Body of pancreas (tissue), 4 donors: ENCODE data around the gene KIF18A. TPM values are rescaled to one million over a fixed set of nuclear protein-coding genes. Genes with fewer than 3 reads are reported as not detected.
"Not testable (repeated sequence)": the region's sequence is repeated elsewhere in the genome, so short reads cannot be mapped to it uniquely, and the experiment has no call there.

ENCODE experiments used
- ATAC-seq: fragments of 150-250 bp; one replicate; pipeline ENCODE4 v1.9.1; 2016
- DNase-seq, 4 donors: peaks; one replicate each; pipeline ENCODE4 v3.0.0-alpha.2; 2019
- H3K27ac ChIP-seq, 4 donors: fragments of 200-600 bp; sonication (generic); 1 replicate in 3 of 4; 2 replicates in 1 of 4; pipeline versions ENCODE4 v1.5.1 to v1.6.1; 2016 to 2019; ENCODE audit warnings: mild to moderate bottlenecking in 1 of 4, mixed read lengths in 1 of 4, moderate library complexity in 1 of 4
- H3K27me3 ChIP-seq, 2 donors: fragments of 200-600 bp; sonication (generic); one replicate each; pipeline ENCODE4 v1.6.0; 2016; ENCODE audit warnings: mild to moderate bottlenecking in 1 of 2
- H3K36me3 ChIP-seq, 2 donors: fragments of 200-600 bp; sonication (generic); replicated peaks in 1 of 2; 2 replicates each; pipeline ENCODE4 v1.5.1; 2016; ENCODE audit warnings: low read depth in 2 of 2; ENCODE audit not compliant: insufficient read depth in 1 of 2
- H3K4me1 ChIP-seq: fragments of 200-600 bp; sonication (generic); one replicate; pipeline ENCODE4 v1.6.0; 2016
- H3K4me3 ChIP-seq, 2 donors: fragments of 200-600 bp; sonication (generic); 1 replicate in 1 of 2; 2 replicates in 1 of 2; pipeline ENCODE4 v1.5.1; 2016 to 2019
- H3K9me3 ChIP-seq, 3 donors: fragments of 200-600 bp; sonication (generic); 1 replicate in 2 of 3; 2 replicates in 1 of 3; pipeline ENCODE4 v1.5.1; 2016
- POLR2A ChIP-seq, 3 donors: fragments of 450-650 bp; IDR thresholded peaks; one replicate each; pipeline ENCODE4 v1.6.1; 2016; ENCODE audit warnings: antibody characterized with exemption in 3 of 3, mild to moderate bottlenecking in 2 of 3
- WGBS, 2 donors: methylation state at CpG; one replicate each; pipeline ENCODE4 v1.1.5; 2017; 5-methylcytosine and 5-hydroxymethylcytosine counted together
- intact Hi-C: fragments of 100-400 bp; cut with DNase I; formaldehyde crosslinking; loops from one replicate; pipeline ENCODE4 v1.15.1; 2023
- total RNA-seq, 2 donors: library from RNA; depleted of rRNA; stranded (reverse); fragments of >200 nt; gene quantifications; one replicate each; pipeline ENCODE4 v1.1.0, GENCODE V29; 2016
- TF ChIP-seq, protein P1 (sequence below), 7 experiments: fragments of 450-650 bp in 4 of 7; fragments of 200-600 bp in 3 of 7; sonication (generic) in 3 of 7; IDR thresholded peaks; one replicate each; pipeline ENCODE4 v1.5.1; 2016 to 2019; ENCODE audit warnings: antibody characterized with exemption in 7 of 7

KIF18A gene
- total RNA-seq, 2 donors from 2014 or later, result 0.52 TPM; not detected in 1

DNA sequence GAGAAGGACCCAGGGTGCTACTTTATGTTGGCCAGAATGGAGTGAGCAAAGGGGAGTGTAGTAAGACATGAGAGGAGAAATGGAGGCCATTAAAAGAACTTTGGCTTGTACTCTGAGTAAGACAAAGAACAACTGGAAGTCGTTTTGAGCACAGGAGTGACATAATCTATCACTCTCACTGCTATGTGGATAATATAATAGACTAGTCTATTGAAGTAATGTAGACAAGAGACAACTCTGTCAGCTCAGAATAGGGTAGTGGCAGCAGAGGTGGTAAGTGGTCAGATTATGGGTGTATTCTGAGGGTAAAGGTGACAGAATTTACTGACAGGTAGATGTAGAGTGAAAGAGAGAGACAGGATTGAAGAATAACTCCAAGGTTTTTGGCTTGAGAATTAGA, 8.2 kb downstream of the KIF18A start:
- Histone ChIP-seq H3K4me3 (no peak overlapping the region), H3K27me3 (no peaks in the 10 kb centered on the region), H3K27ac (no peak overlapping the region), H3K4me1 (no peaks in the 10 kb centered on the region), H3K36me3 (no peaks in the 10 kb centered on the region), H3K9me3 (no peaks in the 10 kb centered on the region)
- DNase-seq, result no peak
- TF ChIP-seq, protein P1, sequence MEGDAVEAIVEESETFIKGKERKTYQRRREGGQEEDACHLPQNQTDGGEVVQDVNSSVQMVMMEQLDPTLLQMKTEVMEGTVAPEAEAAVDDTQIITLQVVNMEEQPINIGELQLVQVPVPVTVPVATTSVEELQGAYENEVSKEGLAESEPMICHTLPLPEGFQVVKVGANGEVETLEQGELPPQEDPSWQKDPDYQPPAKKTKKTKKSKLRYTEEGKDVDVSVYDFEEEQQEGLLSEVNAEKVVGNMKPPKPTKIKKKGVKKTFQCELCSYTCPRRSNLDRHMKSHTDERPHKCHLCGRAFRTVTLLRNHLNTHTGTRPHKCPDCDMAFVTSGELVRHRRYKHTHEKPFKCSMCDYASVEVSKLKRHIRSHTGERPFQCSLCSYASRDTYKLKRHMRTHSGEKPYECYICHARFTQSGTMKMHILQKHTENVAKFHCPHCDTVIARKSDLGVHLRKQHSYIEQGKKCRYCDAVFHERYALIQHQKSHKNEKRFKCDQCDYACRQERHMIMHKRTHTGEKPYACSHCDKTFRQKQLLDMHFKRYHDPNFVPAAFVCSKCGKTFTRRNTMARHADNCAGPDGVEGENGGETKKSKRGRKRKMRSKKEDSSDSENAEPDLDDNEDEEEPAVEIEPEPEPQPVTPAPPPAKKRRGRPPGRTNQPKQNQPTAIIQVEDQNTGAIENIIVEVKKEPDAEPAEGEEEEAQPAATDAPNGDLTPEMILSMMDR (IDR thresholded peaks at IDR 0.05), result no peak
- TF ChIP-seq POLR2A (IDR thresholded peaks at IDR 0.05), result no peak
- WGBS, 2 donors, result 28 to 30% methylated on average over 1 of the region's 1 CpG
- intact Hi-C loops, result no loop called here
- ATAC-seq, result no peak

DNA sequence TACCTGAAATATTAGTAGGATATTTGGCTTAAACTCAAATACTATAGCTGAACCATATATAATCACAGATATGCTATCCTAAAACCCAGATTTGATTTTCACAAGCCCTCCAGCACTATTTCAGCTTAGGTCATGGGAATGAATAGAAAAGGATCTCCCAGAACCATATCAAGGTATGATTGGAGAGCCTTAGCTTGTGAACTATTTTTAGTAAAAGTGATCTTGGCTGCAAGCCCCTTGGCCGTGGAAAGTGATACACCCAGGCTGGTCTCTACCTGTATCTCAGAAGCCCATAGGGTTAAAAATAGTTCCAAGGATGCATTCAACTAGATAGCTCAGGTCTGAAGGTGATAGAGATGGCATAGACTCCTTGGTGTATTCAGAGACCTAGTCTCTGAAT, 9.7 kb downstream of the KIF18A start:
- Histone ChIP-seq H3K27ac (no peak overlapping the region), H3K36me3 (no peaks in the 10 kb centered on the region), H3K27me3 (no peaks in the 10 kb centered on the region), H3K4me3 (no peak overlapping the region), H3K4me1 (no peaks in the 10 kb centered on the region), H3K9me3 (no peaks in the 10 kb centered on the region)
- intact Hi-C loops, result no loop called here
- no peak for TF ChIP-seq POLR2A (IDR thresholded peaks at IDR 0.05)
- TF ChIP-seq, protein P1 (IDR thresholded peaks at IDR 0.05), result no peak
- ATAC-seq (no peak), DNase-seq (no peak)
- WGBS, 2 donors, result 27 to 42% methylated on average over 1 of the region's 1 CpG

DNA sequence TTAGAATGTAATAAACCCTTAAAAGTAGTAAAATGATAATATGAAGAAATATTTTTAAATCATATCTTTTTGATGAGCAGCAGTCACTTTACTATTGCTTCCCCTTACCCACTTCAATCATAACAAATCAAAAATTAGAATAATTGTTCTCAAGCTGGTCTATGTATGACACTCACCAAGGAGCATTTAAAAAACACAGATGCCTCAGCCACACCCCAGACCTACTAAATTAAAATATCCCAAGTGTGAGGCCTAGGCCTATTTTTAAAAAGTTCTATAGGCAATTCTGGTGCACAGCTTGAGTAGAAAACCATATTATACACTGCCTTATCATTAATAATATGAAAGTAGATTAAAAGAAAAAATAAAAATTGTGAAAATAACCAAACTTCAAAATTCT, 15.2 kb downstream of the KIF18A start:
- Histone ChIP-seq H3K27me3 (no peaks in the 10 kb centered on the region), H3K9me3 (no peaks in the 10 kb centered on the region), H3K36me3 (no peaks in the 10 kb centered on the region), H3K4me1 (no peaks in the 10 kb centered on the region), H3K4me3 (no peak overlapping the region), H3K27ac (no peak overlapping the region)
- DNase-seq (no peak), ATAC-seq (no peak)
- intact Hi-C loops, result no loop called here
- TF ChIP-seq, protein P1 (IDR thresholded peaks at IDR 0.05), result no peak
- TF ChIP-seq POLR2A (IDR thresholded peaks at IDR 0.05), result no peak

DNA sequence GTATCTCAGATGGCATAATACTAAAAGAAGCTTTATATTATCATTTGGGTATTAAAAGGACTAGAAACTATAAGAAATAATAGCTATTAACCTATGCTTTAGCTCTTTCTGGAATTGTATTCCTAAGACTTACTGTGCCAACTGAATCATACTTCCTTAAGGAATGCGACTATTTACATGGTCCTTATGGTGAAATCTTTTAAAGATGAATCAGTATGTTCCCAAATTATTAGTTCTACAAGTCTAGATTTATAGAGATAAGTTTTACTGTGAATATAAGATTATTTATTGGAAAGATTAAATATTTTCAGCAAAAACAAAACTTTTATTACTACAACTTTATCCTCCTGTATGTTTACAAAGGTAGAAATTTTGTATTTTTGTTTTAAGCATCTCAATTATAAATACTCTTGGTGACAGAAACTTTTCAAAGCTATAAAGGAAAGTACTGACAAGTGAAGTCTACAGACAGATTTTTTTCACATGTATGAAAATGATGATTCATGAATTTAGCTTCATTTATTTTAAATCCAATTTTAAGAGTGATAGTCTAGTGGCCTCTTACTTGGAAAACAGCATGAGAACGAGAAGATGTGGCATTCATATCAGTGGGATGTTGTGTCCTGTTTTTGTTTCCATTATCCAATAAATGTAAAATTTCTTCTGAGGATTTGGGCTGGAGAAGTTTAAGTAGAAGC, 17.8 kb downstream of the KIF18A start:
- no peaks in the 10 kb centered on the region for H3K27me3 ChIP-seq
- ATAC-seq (no peak), DNase-seq (no peak)
- H3K9me3 ChIP-seq, result no peaks in the 10 kb centered on the region
- intact Hi-C loops, result no loop called here
- H3K4me3 ChIP-seq, result no peak overlapping the region
- WGBS, 2 donors, result 79 to 92% methylated on average over 2 of the region's 2 CpGs
- H3K4me1 ChIP-seq, result no peaks in the 10 kb centered on the region
- TF ChIP-seq, protein P1 (IDR thresholded peaks at IDR 0.05), result no peak
- TF ChIP-seq POLR2A (IDR thresholded peaks at IDR 0.05), result no peak
- H3K27ac ChIP-seq, result no peak overlapping the region
- H3K36me3 ChIP-seq, result no peaks in the 10 kb centered on the region

DNA sequence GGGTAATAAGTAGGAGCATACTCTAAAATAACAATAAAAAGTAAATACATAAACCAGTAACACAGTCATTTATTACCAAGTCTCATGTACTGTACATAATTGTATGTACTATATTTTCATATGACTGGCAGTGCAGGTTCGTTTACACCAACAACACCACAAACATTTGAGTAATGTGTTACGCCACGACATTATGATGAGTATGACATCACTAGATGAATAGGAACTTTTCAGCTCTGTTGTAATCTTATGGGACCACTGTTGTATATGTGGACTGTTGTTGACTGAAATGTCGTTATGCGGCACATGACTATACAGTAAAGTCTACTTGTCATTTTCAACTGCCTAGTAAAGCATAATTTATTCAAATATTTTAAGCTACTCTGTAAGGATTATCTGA, 18.6 kb downstream of the KIF18A start:
- no peak overlapping the region for H3K27ac ChIP-seq
- WGBS, 2 donors, result 82 to 83% methylated on average over 5 of the region's 5 CpGs
- DNase-seq, result no peak
- TF ChIP-seq, protein P1 (IDR thresholded peaks at IDR 0.05), result no peak
- no peak for TF ChIP-seq POLR2A (IDR thresholded peaks at IDR 0.05)
- no peak for ATAC-seq
- H3K36me3 ChIP-seq, result no peaks in the 10 kb centered on the region
- intact Hi-C loops, result no loop called here
- no peaks in the 10 kb centered on the region for H3K4me1 ChIP-seq
- no peaks in the 10 kb centered on the region for H3K9me3 ChIP-seq
- no peaks in the 10 kb centered on the region for H3K27me3 ChIP-seq
- no peak overlapping the region for H3K4me3 ChIP-seq

DNA sequence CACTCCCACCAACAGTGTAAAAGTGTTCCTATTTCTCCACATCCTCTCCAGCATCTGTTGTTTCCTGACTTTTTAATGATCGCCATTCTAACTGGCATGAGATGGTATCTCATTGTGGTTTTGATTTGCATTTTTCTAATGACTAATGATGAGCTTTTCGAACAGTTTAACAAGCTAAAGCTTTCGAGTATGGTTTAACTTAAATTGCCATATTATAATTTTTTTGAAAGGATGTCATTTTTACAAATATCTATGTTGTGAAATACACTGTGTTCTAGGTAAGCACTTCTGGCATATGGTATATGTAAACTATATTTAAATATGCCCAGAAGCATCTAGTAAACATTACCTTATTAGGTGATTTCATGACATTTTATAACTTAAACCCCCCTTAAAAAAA, 20.3 kb downstream of the KIF18A start:
- H3K36me3 ChIP-seq, ATAC-seq, H3K4me1 ChIP-seq, H3K27me3 ChIP-seq, DNase-seq, H3K4me3 ChIP-seq, H3K27ac ChIP-seq, intact Hi-C loops, H3K9me3 ChIP-seq: not testable (repeated sequence)
- WGBS, 2 donors, result 85 to 90% methylated on average over 3 of the region's 3 CpGs

DNA sequence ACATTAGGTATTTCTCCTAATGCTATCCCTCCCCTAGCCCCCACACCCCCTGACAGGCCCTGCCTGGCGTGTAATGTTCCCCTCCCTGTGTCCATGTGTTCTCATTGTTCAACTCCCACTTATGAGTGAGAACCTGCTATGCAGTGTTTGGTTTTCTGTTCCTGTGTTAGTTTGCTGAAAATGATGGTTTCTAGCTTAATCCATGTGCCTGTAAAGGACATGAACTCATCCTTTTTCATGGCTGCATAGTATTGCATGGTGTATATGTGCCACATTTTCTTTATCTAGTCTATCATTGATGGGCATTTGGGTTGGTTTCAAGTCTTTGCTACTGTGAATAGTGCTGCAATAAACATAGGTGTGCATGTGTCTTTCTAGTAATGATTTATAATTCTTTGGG, 20.8 kb downstream of the KIF18A start:
- H3K9me3 ChIP-seq, intact Hi-C loops, H3K36me3 ChIP-seq, H3K27me3 ChIP-seq, ATAC-seq, H3K4me1 ChIP-seq, H3K27ac ChIP-seq, DNase-seq, H3K4me3 ChIP-seq: not testable (repeated sequence)
- WGBS, 2 donors, result 93 to 100% methylated on average over 1 of the region's 1 CpG
